Head of caudate nucleus (tissue), 42 donors: ENCODE data around the gene KRTAP4-6.
"Not testable (repeated sequence)": the region's sequence is repeated elsewhere in the genome, so short reads cannot be mapped to it uniquely, and the experiment has no call there.

Experiments
- DNase-seq, 42 donors: peaks; one replicate each; pipeline versions ENCODE4 v3.0.0 to v3.0.0-alpha.2; 2020 to 2021; ENCODE audit warnings: mixed read lengths in 7 of 42
- intact Hi-C: fragments of 100-400 bp; cut with DNase I; formaldehyde crosslinking; loops from one replicate; pipeline ENCODE4 v1.15.0; 2022

The KRTAP4-6 gene

DNA sequence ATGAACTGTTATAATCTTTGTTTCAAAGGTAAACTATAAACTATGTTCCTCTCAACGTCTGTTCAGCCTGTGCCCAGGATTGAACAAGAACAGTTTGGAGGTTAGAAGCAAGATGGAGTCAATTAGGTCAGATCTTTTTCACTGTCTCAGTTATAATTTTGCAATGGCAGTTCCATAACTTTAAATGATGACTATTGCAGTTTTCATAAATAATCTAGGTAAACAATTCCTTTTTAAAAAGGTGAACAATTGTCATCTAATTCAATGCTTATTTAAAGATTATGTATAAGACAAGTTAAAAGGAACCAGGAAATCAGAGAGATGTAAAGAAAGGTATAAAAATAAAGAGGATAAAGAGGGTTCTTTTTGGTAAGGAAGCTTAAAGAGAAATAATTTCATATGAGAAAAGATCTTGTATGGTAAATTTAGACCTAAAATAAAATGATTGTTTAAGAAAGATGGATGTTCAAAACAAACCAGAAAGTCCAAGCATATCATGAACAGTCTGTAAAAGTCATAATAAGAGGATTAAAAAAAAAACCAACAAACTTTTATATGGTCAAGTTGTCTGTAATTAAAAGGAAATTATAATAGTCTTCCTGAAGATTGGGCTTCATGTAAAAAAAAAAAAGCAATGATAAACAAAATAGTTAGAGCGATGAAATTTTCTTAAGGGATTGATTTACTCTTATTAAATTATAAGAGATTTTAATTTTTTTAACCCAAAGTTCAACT lies 29.0 kb downstream of the KRTAP4-6 start:
- DNase-seq: no peak
- intact Hi-C loops: no loop called here

DNA sequence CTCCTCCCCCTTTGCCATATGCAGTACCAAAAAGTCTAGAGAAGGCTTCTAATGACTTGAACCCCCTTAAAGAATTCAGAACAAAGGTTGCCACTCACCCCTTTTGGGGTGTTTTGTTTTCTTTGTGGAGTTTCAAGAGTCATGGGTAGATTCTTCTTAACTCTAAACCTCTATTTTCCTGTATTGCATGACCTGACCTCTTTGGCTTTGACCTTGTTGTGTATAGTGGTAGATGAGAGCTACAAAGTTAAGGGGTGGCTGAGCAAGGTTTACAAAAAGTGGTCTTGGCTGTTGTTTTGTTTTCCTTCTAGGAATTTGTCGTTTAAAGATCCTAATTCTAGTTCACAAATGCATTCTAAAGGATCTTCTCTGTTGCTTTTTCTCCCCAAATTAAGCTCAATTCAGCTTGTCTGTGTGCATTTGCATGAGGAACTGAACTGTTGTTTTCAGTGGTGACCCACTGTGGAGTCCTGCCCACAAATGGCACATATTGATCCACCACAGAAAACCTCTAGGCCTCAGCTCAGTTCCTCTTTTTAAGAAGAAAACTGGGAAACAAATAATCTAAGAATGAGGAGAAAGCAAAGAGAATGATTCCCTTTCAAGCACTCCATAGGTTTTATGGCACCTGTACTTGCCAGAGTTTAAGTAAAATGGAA lies 31.5 kb downstream of the KRTAP4-6 start:
- DNase-seq: not testable (repeated sequence)

DNA sequence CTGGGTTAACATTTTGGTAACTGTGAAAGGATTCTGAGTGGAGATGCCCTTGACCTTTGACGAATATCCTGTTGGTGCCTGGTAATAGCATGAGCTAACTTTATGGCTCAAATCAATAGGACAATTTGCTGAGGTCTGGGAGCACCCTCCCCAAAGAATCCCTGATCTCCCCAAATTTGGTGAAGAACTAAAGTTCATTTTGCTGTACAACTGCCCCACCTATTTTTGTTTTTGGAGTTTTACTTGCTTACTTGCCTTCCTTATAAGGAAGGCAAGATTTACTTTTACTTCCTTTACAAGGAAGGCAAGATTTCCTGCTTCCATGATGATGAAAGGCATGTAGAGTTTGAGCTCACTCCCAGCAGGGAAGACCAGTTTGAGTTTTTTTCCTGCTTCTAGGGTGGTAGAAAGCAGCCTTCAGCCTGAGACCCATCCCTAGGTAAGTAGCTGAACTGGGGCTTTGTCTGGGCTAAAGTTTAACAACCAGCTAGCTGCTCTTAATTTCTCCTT lies 32.3 kb downstream of the KRTAP4-6 start:
- intact Hi-C loops: no loop called here
- DNase-seq: no peak

More for the DNA sequence above, 31.5 kb downstream of the KRTAP4-6 start:
- intact Hi-C loops: not testable (repeated sequence)

DNA sequence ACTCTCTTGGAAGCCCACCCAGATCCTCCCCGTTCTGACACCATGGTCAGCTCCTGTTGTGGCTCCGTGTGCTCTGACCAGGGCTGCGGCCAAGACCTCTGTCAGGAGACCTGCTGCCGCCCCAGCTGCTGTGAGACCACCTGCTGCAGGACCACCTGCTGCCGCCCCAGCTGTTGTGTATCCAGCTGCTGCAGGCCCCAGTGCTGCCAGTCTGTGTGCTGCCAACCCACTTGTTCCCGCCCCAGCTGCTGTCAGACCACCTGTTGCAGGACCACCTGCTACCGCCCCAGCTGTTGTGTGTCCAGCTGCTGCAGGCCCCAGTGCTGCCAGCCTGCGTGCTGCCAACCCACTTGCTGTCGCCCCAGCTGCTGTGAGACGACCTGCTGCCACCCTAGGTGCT lies 35.0 kb downstream of the KRTAP4-6 start, which contains the start of gene KRTAP4-9:
Gene KRTAP4-9 (plus strand): TSS at position 43 of the 400 bp plus-strand sequence. CDS start 0 bp downstream, at position 43.
- intact Hi-C loops, DNase-seq: not testable (repeated sequence)

DNA sequence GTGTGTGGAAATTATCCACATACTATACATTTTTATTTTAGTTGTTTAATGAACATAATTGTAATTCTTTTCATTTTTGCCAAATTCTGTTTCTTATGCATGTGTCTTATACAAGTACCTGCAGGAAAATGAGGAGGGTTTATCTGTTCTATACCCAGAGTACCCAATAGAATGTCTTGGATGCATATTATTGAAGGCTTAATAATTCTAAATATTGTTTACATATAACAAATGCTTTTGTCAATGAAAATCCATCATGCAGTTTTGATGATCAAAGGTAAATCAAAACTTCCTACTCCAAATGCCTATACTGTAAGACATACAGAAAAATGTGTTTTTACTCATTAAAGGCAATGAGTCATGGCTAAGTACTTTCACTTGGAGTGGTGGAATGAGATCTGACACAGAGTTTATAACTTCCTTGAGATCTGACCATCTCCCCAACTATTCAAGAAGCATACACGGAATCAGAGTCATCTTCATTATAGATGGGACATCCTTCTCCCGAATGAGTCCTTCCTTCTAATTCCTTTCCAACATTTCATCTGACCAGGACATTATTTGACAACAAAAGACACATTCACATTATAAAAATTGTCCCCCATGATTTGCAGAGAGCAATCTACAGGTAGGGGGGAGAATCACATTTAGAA lies 35.8 kb downstream of the KRTAP4-6 start:
- intact Hi-C loops, DNase-seq: not testable (repeated sequence)

DNA sequence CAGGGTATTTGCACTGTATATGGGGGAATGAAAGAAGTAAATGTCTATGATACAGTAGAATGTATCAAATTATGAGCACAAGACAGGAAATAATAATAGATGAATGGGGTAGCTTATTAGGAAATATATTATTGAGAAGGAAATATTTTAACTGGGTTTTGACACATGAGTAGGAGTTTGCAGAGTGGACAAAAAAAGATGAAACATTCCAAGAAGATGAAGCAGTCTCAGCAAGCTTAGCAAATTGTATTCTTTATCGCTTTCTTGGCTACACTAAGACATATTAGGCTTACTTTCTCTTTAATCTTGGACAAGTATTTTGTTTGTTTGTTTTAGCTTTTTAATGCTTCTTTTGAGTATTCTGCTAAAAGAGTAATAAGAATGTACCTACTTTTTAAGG lies 36.4 kb downstream of the KRTAP4-6 start:
- intact Hi-C loops: no loop called here
- no peak for DNase-seq

DNA sequence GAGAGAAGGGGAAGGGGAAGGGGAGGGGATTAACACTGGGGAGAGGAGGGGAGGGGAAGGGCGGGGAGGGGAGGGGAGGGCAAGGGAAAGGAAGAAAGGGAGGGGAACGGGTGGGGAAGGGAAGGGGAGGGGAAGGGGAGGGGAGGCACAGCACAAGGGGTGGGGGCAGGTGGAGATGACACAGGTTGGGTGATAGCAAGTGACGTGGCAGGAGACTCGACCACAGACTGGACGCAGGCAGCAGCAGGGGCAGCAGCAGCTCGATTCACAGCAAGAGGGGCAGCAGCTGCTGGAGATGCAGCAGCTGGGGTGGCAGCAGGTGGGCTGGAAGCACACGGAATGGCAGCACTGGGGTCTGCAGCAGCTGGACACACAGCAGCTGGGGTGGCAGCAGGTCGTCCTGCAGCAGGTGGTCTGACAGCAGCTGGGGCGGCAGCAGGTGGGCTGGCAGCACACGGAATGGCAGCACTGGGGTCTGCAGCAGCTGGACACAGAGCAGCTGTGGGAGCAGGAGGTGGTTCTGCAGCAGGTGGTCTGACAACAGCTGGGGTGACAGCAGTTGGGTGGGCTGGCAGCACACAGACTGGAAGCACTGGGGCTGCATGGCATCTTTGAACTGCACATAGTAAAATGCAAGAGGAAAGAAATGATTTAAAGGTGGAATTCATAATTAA lies 38.6 kb downstream of the KRTAP4-6 start, which contains the start of gene KRTAP4-16:
Gene KRTAP4-16 (minus strand): TSS at position 624 of the 674 bp plus-strand sequence. CDS start 0 bp downstream, at position 624.
- DNase-seq: no peak
- intact Hi-C loops: no loop called here

DNA sequence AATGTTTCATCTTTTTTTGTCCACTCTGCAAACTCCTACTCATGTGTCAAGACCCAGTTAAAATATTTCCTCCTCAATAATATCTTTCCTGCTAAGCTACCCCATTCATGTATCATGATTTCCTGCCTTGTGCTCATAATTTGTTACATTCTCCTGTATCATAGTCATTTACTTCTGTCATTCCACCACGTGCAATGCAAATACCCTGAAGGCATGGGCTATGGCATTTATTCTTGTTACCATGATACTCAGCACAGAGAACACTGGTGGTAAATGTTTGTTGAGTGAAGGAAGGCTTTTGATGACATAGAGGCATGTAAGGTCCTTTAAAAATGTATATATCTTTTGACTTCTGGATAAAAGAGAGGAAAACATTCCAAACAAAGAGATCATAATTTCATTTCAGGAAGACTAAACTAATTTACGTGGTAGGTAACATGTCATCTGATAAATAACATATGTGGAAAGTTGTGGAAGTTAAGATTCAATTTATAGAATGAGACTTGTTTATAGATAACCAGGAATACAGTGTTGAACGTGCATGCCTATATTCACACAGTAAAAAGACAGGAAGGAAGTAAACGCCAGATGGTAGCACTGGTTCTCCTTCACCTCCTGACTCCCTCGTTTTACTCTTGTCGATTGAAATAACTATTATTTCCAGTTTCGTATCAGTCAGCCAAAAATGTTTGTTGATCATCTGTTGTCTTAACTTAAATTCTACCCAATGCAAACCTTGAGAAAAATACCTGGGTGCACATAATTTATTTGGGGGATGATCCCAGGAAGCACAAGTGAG lies 40.5 kb downstream of the KRTAP4-6 start:
- intact Hi-C loops, DNase-seq: not testable (repeated sequence)

DNA sequence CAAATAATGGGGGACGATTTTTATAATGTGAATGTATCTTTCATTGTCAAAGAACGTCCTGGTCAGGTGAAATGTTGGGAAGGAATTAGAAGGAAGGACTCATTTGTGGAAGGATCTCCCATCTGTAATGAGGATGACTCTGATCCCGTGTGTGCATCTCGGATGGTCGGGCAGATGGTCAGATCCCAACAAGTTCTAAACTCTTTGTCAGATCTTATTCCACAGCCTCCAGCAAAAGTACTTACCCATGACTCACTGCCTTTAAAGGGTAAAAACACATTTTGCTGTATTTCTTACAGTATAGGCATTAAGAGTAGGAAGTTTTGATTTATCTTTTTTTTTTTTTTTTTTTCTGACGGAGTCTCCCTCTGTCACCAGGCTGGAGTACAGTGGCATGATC lies 41.9 kb downstream of the KRTAP4-6 start:
- no peak for DNase-seq
- intact Hi-C loops: no loop called here

DNA sequence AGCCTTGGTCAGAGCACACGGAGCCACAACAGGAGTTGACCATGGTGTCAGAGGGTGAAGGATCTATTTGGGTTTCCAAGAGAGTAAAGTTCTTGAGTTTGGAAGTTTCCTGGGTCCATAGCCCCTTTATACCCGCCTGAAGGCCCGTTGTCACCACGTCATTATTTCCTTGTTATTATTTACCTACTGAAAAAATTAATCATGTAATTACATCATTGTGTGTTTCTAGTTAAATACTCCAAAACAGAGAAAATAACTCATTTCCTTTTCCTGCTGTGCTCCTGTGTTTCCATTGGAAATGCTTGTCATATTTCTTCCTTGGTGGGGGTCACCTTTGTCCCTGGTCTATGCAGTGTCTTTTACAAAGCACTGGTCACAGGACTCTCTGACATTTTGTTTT lies 42.3 kb downstream of the KRTAP4-6 start, which contains the start of gene KRTAP4-8:
Gene KRTAP4-8 (minus strand): TSS at position 101 of the 400 bp plus-strand sequence. CDS start 58 bp downstream, at position 43.
- no peak for DNase-seq
- intact Hi-C loops: no loop called here

DNA sequence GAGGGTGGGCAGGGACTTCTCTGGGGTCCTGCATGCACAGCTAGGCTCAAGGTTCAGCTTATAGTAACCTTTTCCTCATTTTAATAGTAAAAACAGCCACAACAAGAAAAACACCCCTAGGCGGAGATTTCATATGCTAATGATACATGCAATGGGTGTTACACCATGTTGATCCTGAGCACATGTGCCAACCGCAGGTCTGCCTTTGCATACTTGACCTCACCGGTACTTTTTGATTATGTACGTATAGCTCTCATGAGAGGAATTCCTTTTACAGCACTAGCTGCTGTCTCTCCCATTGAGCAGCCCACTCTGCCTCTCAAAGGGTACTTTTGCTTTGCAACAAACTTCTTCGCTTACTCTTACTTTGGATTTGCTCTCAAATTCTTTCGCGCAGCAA lies 44.3 kb downstream of the KRTAP4-6 start:
- DNase-seq: no peak
- intact Hi-C loops: no loop called here
